HTERT RPE-1 (cell line): ENCODE results near the gene SYNGR4.

Experiments
- in situ Hi-C: fragments of 300-500 bp; cut with MboI; formaldehyde crosslinking; loops from 4 replicates; pipeline ENCODE4 v1.14.3; 2020; ENCODE audit warnings: low sequenced_read_pairs

The SYNGR4 gene

DNA sequence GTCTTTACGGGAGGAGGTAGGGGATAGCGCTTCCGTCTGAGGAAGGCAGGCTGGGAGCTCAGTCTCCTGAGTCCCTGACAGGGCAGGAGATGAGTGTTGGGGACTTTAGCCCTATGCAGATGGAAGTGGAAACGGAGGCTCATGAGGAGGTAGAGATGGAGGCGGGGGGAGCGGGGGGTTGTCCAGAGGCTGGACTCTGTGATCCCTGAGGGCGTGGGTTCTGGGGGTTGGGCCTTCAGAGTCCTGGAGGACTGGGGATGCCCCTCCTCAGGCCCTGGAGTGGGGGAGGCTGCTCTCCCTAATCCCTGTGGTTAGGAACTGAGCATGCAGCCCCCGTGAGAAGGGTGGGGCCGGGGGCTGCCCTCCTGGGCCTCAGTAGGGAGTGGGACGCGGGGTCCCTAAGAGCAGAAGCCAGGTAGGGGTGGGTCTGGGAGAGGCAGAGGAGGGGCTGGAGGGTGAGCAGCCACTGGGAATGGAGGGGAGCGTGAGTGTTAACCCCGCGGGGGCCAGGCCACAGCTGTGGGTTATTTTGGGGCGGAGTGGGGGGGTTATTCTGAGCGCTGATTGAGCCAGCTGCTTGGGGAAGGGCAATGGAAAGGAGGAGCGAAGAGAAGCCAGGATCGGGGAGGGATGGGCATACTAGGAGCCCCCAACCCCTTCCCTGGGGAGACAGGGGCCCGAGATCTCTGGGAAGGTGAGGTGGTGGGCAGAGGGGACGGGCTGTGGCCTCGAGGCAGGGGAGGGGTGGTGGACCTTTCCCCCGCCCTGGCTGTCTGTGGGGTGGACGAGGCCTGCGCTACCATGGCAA lies 32.1 kb downstream of the SYNGR4 start:
- in situ Hi-C loops: no loop called here

DNA sequence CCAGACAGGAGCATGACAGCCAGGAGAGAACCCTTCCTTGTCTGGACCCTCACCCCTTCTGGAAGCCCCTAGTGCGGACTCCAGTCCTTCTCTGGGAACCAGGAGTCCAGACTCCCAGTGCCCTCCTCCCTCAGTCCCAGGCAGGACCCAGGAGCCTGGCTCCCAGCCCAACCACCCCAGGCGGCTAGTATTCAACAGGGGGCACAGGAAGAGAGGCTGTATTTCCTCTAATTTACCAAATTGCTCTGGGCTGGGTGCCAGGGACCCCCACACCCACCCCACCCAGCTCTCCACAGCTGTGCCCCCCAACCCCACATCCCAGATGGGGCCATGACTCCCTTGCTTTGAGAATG lies 32.6 kb downstream of the SYNGR4 start:
- in situ Hi-C loops: no loop called here

DNA sequence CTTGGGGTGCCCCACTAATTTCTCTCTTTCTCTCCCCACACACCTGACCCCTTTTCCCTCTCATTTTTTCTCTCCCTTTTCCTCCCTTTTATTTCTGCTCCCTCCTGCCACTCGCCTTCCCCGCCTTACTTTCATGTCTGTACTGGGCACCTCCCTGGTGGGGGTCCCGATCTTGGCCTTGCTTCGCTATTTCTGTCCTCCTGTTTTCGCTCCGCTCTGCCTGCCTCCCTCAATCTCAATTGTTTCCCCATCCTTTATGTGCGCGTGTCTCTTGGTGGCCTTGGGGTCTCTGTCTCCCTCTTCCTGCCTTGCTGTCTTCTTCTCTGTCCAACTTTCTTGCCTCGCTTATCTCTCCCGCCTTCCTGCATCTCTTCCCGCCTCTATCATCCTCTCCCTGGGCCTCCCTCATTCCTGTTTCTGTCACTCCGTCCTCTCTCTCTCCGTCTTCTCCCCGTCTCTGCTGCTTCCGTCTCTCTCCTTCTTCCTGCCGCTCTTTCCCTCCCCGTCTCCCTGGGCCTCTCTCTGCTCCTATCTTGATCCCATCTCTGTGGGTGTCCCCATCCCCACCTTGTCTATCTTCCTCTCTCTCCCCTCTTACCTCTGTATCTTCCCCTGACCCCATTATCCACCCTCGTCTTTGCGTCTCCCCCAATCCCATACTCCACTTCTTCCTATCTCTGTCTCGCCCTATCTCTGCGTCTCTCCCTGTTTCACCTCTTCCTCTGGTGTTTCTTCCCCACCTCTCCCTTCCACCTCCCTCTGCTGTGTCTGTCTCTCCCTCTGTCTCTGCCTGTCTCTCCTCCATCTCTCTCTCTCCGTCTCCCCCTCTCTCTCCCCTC lies 33.3 kb downstream of the SYNGR4 start:
- in situ Hi-C loops: no loop called here

DNA sequence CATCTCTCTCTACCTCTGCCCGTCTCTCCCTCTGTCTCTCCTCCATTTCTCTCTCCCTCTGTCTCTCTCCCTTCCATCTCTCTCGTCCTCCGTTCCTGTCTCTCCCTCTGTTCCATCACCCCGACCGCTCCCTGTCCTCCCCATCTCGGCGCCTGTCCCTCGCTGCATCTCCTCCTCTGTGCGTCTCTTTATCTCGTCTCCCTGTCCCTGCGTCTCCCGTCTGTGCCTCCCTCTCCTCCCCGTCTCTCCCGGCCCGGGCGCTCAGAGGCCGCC lies 33.9 kb downstream of the SYNGR4 start:
- in situ Hi-C loops: no loop called here

DNA sequence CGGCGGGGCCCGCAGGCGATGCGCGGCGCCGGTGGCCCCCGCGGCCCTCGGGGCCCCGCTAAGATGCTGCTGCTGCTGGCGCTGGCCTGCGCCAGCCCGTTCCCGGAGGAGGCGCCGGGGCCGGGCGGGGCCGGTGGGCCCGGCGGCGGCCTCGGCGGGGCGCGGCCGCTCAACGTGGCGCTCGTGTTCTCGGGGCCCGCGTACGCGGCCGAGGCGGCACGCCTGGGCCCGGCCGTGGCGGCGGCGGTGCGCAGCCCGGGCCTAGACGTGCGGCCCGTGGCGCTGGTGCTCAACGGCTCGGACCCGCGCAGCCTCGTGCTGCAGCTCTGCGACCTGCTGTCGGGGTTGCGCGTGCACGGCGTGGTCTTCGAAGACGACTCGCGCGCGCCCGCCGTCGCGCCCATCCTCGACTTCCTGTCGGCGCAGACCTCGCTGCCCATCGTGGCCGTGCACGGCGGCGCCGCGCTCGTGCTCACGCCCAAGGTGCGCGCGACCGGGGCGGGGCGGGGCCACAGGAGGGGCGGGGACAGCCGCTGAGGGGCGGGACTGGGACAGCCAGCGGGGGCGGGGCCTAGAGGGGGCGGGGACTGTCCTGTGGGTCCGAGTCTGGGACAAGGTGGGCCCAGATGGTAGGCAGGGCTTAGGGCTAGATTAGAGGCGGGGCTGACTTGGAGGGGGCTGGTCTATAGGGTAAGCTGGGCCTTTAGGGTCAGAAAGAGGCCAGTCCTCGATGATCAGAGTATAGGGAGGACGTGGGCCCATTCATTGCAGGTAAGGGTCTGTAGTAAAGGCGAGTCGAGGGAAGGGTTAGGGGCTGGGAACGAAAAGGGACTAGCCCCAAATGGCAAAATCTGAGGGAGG lies 34.4 kb downstream of the SYNGR4 start:
- in situ Hi-C loops: no loop called here

DNA sequence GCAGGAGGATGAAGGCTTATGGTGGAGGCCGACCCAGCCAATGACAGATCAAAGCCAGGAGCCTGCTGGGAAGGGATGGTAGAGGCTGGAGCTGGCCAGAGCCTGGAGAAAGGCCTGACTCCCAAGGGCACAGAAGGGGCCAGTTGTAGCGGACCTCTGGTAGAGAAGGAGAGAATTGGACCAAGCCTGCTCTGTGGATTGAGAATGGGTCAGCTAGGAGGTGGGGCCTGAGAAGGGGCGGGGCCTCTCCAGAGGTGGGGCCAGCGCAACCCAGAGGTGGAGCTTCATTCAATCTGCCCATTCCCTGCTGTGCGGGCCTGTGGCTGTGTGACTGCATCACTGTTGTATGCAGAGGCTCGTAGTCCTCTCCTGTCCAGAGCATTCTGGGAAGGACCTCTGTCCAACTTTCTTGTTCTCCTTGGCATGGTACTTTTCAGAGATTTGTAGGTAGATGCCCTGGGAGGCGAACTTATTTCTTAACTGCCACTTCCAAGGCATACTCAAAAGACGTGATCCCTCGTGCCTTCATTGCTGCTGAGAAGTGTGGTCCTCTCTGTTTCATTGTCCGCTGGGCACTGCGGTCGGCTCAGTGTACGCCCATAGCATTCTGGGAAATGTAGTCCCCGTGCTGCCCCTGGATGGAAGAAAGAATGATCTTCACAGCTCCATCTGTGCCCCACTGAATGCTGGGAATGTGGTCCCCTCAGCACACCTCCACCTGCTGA lies 36.0 kb downstream of the SYNGR4 start:
- in situ Hi-C loops: no loop called here

DNA sequence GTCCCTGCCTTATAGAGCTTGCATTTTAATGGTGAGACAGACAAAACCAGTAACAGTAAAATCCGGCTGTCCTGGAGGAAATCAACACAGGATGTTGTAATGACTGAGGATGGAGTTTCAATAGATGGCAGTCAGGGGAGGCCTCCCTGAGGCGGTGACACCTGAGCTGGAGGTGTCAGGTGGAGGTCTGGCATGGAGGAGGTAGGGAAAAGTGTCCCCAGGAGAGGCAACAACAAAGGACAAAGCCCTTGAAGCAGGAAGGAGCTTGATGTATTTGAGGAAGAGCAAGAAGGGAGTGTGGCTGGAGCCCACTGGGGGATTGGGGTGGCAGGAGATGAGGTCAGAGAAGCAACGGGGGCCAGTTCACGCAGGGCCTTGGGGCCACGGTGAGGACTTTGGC lies 37.1 kb downstream of the SYNGR4 start:
- in situ Hi-C loops: no loop called here

DNA sequence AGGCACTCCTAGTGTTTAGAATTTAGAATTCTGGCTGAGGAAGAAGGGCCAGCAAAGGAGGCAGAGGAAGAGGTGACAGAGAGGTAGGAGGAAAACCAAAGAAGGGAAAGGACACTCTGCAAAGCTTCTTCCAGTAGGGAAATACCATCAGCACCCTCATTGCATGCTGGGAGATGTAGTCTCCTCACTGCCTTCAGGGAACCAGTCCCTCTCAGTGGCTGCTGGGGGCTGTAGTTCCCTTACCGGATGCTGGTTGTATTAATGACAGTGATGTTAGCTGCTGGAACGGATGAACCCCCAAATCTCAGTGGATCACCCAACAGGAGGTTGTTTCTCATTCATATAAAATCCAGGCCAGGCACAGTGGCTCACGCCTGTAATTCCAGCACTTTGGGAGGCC lies 39.4 kb downstream of the SYNGR4 start:
- in situ Hi-C loops: no loop called here

DNA sequence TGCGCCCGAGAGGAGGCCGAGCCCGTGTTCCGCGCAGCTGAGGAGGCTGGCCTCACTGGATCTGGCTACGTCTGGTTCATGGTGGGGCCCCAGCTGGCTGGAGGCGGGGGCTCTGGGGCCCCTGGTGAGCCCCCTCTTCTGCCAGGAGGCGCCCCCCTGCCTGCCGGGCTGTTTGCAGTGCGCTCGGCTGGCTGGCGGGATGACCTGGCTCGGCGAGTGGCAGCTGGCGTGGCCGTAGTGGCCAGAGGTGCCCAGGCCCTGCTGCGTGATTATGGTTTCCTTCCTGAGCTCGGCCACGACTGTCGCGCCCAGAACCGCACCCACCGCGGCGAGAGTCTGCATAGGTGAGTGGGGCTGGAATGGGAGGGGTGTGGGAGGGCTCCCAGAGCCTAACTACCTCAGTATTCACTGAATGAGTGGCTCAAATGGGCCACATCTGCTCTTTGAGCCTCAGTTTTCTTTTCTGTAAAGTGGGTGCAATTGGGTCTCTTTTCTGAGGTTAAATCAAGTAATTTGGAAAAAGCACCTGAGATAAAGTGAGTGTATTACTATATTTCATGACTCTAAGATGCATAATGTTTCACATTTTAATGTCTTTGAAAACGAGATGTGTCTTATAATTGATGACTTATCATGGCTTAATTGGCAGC lies 41.0 kb downstream of the SYNGR4 start:
- in situ Hi-C loops: no loop called here

DNA sequence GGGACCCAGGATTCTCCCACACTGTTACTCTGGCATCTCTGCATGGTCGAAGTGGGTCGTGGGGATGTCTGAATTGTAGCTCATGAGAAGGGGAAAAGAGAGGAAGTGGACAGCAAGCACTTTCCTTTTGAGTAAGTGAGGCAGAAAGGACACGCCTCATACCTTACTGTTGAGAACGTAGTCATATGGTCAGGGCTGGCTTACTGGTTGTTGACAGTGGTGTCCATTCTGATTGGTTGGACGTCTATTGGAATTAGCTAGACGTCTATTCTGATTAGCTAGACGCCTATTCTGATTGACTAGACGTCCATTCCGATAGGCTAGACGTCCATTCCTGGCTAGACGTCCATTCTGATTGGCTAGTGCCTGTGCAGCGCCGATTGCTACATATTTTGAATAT lies 41.7 kb downstream of the SYNGR4 start:
- in situ Hi-C loops: no loop called here

DNA sequence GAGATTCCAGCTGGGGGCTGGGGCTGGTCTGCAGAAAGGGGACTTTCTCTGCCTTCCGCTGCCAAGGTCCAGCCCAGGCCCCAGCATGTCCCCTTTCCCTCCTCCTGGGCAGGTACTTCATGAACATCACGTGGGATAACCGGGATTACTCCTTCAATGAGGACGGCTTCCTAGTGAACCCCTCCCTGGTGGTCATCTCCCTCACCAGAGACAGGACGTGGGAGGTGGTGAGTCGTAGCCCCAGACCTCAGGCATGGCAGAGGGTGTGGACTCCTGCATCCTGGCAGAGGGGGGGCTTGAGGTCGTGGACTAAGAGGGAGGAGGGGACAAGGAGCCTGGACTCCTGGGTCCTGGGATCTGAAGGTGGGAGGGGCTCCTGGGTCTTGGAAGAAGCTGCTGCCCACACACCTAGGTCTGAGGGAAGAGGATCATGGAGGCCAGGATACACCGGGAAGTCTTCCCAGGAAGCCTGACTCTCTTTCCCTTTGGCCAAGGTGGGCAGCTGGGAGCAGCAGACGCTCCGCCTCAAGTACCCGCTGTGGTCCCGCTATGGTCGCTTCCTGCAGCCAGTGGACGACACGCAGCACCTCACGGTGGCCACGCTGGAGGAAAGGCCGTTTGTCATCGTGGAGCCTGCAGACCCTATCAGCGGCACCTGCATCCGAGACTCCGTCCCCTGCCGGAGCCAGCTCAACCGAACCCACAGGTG lies 49.9 kb downstream of the SYNGR4 start:
- in situ Hi-C loops: no loop called here

DNA sequence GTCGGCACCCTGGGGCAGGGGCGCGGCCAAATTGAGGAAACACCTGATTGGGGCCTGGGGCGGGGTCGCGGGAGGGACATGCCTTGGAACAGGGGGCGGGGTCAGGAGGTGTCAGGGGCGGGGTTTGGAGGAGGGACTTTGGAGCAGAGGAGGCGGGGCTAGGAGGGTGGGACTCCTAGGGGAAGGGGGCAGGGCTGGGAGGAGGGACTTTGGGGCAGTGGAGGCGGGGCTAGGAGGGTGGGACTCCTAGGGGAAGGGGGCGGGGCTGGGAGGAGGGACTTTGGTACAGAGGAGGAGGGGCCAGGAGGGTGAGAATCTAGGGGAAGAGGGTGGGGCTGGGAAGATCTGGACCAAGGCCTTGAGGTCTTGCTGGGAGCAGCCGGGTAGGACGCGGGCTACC lies 51.2 kb downstream of the SYNGR4 start:
- in situ Hi-C loops: no loop called here

DNA sequence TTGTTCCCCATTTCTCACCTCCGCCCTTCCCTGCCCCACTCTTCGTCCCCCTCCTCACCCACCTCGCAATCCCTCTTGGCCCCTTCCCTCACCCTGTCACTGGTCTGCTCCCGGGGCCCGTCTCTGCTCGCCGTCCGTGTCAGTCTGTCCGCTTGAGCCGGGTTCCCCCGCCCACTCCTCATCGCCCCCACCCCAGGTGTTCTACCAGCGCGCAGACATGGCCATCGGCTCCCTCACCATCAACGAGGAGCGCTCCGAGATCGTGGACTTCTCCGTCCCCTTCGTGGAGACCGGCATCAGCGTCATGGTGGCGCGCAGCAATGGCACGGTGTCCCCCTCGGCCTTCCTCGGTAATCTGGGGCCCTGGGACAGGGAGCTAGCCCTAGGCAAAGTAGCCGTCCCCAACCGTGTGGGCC lies 51.6 kb downstream of the SYNGR4 start:
- in situ Hi-C loops: no loop called here

DNA sequence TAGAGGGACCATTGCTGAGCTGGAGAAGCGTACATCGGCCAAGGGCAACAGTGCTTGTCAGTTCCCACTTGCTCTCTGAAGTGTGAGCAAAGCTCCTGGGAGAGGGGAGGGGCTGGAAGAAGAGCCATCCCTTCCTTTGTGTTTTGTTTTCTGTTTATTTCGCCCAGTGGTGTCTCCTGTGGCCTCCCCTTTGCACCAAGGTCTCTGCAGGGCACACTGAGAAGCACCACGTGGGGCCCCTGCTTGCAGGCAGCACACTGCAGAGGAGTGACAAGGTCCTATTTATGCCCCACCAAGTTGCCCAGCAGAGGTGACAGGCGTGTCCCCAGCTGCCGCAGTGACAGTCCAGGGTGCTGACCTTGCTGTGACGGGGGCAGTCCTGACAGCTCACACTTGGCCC lies 53.3 kb downstream of the SYNGR4 start:
- in situ Hi-C loops: no loop called here

DNA sequence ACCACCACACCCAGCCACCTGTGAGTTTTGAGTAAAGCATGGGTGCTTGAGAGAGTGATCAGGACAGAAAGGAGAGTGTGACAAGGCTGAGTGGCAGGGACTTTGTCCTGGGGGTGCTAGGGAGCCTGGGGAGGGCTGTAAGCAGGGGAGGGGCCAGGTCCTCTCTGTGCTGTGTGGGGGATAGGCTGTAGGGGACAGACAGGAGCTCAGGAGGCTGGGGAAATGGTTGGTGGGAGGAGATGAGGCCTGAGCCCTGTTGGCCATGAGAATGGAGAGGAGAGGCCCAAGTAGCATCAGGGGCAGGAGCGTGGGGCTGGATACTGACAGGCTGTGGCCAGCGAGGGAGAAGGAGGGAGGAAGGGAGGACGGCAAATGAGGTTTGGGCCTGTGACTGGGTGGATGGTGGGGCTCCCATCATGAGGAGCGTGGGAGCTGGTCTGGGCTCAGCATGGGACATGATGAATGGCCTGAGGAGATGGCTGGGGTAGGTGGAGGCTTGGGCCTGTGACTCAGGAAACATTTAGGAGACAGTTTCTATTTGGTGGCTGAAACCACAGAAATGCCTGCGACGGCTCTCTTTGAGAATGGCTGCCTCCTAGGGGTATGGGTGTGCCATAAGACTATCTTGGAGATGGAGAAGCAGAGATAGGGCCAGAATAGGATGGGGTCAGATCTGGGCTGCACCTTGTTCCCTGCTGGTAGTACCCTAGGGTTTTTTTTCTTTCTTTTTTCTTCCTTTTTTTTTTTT lies 54.3 kb downstream of the SYNGR4 start:
- in situ Hi-C loops: no loop called here

DNA sequence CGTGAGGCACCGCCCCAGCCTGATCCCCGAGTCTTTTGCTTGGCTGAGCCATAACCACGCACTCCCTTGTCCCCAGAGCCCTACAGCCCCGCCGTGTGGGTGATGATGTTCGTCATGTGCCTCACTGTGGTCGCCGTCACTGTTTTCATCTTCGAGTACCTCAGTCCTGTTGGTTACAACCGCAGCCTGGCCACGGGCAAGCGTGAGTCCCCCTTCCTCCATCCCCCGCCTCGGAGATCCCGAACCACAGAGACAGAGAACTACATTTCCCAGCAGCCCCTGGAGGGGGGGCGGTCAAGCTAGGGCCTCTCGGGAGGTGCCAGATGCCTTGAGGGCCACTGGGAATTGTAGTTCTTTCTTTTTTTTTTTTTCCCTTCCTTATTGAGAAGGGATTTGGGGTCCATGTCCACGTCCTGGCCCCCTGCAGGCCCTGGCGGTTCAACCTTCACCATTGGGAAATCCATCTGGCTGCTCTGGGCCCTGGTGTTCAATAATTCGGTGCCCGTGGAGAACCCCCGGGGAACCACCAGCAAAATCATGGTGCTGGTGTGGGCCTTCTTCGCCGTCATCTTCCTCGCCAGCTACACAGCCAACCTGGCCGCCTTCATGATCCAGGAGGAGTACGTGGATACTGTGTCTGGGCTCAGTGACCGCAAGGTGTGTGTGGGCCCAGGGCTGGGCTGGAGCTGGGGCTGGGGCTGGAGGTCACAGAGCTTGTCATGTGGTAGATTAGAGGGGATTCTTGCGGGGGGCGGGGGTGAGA lies 55.2 kb downstream of the SYNGR4 start:
- in situ Hi-C loops: no loop called here

DNA sequence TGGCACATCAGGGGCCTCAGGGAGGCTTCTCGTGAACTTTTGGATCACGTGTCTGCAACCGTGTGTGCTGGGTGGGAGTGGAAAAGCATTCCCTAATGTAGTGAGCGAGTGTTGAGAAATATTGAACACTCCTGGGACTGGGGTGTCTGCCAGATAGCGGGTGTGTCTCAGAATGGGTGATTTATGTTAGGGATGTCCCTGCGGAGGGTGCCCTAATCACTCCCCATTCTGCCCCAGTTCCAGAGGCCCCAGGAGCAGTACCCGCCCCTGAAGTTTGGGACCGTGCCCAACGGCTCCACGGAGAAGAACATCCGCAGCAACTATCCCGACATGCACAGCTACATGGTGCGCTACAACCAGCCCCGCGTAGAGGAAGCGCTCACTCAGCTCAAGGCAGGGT lies 57.4 kb downstream of the SYNGR4 start:
- in situ Hi-C loops: no loop called here

DNA sequence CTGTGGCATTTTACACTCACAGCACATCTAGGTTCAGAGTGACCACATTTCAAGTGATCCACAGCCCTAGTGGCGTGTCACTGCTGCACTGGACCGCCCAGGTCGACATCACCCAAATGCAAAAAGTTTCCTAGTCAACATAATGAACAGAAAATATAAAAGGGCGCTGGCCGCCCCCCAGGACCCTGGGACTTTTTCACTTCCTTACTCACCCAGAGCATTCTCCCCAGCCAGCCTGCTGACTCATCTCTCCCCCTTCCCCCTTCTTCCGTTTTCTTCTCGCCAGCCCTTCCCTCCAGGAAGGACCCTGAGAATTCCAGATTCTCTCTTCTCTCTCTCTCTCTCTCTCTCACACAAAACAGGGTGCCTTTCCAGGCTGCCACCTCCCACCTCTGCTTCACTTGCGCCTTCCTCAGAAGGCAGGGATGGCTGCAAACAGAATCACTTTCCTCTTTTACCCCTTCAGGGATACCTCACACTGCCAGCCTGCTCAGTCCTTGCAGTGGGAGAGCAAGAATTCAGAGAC lies 60.6 kb downstream of the SYNGR4 start:
- in situ Hi-C loops: no loop called here
